ENCODE results near the gene RHOXF1. TPM values are rescaled to one million over a fixed set of nuclear protein-coding genes. Genes with fewer than 3 reads are reported as not detected.

RHOXF1 gene
- total and polyA plus RNA-seq, 2 experiments from 2014 or later, result 0.31 TPM; not detected in 1

- Mint-ChIP-seq H3K36me3 (ENCODE audit: low read depth) (peaks cover 49% of the 10 kb centered on the region), H3K27me3 (ENCODE audit: insufficient read depth, low read depth, poor library complexity) (peaks cover 2% of the 10 kb centered on the region), H3K9me3 (peaks cover 53% of the 10 kb centered on the region), H3K4me1 (peaks cover 15% of the 10 kb centered on the region), H3K27ac (no peak overlapping the region), H3K4me3 (no peak overlapping the region)
- H3K27me3 ChIP-seq (ENCODE audit: insufficient read depth), result no peaks in the 10 kb centered on the region
- no peaks in the 10 kb centered on the region for H3F3A ChIP-seq (replicated peaks; ENCODE audit: low read depth)
- ATAC-seq, result no peak
- no peaks in the 10 kb centered on the region for H4K20me1 ChIP-seq (replicated peaks; ENCODE audit: insufficient read depth)
- H3K4me3 ChIP-seq, result no peak overlapping the region
- peaks cover 29% of the 10 kb centered on the region; the same call in 1 of the 2 replicates for H3K4me1 ChIP-seq (ENCODE audit: insufficient read depth)
- H3K27ac ChIP-seq (ENCODE audit: low read depth), result no peak overlapping the region
- no peak overlapping the region for H3K4me2 ChIP-seq
- TF ChIP-seq CTCF (conservative IDR thresholded peaks at IDR 0.05; ENCODE audit: low read depth in 2 of 2) (no peak), STAT1 (IDR thresholded peaks at IDR 0.05; ENCODE audit: unreplicated experiment) (no peak), POLR2AphosphoS5 (IDR thresholded peaks at IDR 0.05; ENCODE audit: low read depth) (no peak), EZH2phosphoT487 (IDR thresholded peaks at IDR 0.05; ENCODE audit: unreplicated experiment) (no peak), ZNF331 (CRISPR knock-in tag; IDR thresholded peaks at IDR 0.05; ENCODE audit: low read depth) (no peak)
- no peak for DNase-seq (ENCODE audit: low spot score)
- no peak overlapping the region for H2AFZ ChIP-seq
- H3K36me3 ChIP-seq (ENCODE audit: insufficient read depth), result no peaks in the 10 kb centered on the region
- no peaks in the 10 kb centered on the region for H3K9me2 ChIP-seq (ENCODE audit: insufficient read depth)
- no peaks in the 10 kb centered on the region for H3K79me2 ChIP-seq (replicated peaks; ENCODE audit: insufficient read depth)
These were observed 29.7 kb upstream of the RHOXF1 start for GRCh38 chrX:120145295-120145925.

- TF ChIP-seq JUNB (IDR thresholded peaks at IDR 0.05; ENCODE audit: unreplicated experiment) (no peak), EZH2phosphoT487 (IDR thresholded peaks at IDR 0.05; ENCODE audit: unreplicated experiment) (no peak), EZH2 (IDR thresholded peaks at IDR 0.05; ENCODE audit: low read depth, unreplicated experiment) (no peak), ZNF462 (CRISPR knock-in tag; IDR thresholded peaks at IDR 0.05) (no peak), REST (IDR thresholded peaks at IDR 0.05; ENCODE audit: unreplicated experiment) (no peak)
- peak overlapping the region; percentile 93 for H3K27ac Mint-ChIP-seq
- Histone ChIP-seq H3K4me2 (peak overlapping the region; percentile 56), H2AFZ (no peak overlapping the region), H3F3A (replicated peaks; ENCODE audit: low read depth) (no peaks in the 10 kb centered on the region), H3K4me3 (peak overlapping the region; percentile 41), H4K20me1 (replicated peaks; ENCODE audit: insufficient read depth) (no peaks in the 10 kb centered on the region), H3K79me2 (replicated peaks; ENCODE audit: insufficient read depth) (no peaks in the 10 kb centered on the region), H3K27me3 (ENCODE audit: insufficient read depth) (no peaks in the 10 kb centered on the region), H3K36me3 (ENCODE audit: insufficient read depth) (no peaks in the 10 kb centered on the region), H3K27ac (ENCODE audit: low read depth) (no peak overlapping the region; the same call in 1 of the 2 replicates), H3K9me2 (ENCODE audit: insufficient read depth) (no peaks in the 10 kb centered on the region), H3K4me1 (ENCODE audit: insufficient read depth) (peaks cover 36% of the 10 kb centered on the region; the same call in 1 of the 2 replicates)
- peaks cover 49% of the 10 kb centered on the region for H3K36me3 Mint-ChIP-seq (ENCODE audit: low read depth)
- peak overlapping the region; percentile 74 for H3K4me3 Mint-ChIP-seq
- peaks cover 53% of the 10 kb centered on the region for H3K9me3 Mint-ChIP-seq
- peaks cover 25% of the 10 kb centered on the region for H3K4me1 Mint-ChIP-seq
- H3K27me3 Mint-ChIP-seq (ENCODE audit: insufficient read depth, low read depth, poor library complexity), result peaks cover 2% of the 10 kb centered on the region
- peak; percentile 84 for ATAC-seq
- DNase-seq (ENCODE audit: low spot score), result peak; percentile 66
These were observed 28.6 kb upstream of the RHOXF1 start for GRCh38 chrX:120144178-120144844.
